IMR-90 (cell line): ENCODE measurements around the gene INTU. TPM values are rescaled to one million over a fixed set of nuclear protein-coding genes. Genes with fewer than 3 reads are reported as not detected.

Experiments used
- ATAC-seq: fragments of 200-7000 bp; cut with Tn5 transposase; 2 replicates; pipeline ENCODE4 v1.9.1; 2020; ENCODE audit warnings: low read depth, mild to moderate bottlenecking, moderate library complexity
- BruUV-seq: library from RNA; stranded (reverse); fragments of 400-500 nt; replicated peaks from 2 replicates; lab custom pipeline; 2021; lab: Mats Ljungman, UMichigan
- CTCF ChIA-PET: fragments of 300-600 bp; formaldehyde crosslinking; extraction: SDS; loops from one replicate; lab custom pipeline; 2021; ENCODE audit warnings: antibody characterized with exemption; lab: Yijun Ruan, JAX
- POLR2A ChIA-PET: fragments of 300-600 bp; sonication (Branson Sonifier 250); formaldehyde crosslinking; loops from one replicate; lab custom pipeline; 2022; ENCODE audit warnings: antibody characterized with exemption; ENCODE audit not compliant: unreplicated experiment; lab: Charles Lee
- DNase-seq: peaks from one replicate; pipeline ENCODE4 v3.0.0; 2013
- H2AFZ ChIP-seq: replicated peaks from 2 replicates; pipeline ENCODE3; 2013; ENCODE audit warnings: low read length, mild to moderate bottlenecking; ENCODE audit not compliant: poor library complexity
- H2AK5ac ChIP-seq: 2 replicates; pipeline ENCODE4 v1.6.1; 2013; ENCODE audit warnings: low read depth, low read length, inconsistent platforms
- H2AK9ac ChIP-seq: replicated peaks from 2 replicates; pipeline ENCODE3; 2013; ENCODE audit warnings: mild to moderate bottlenecking, low read depth, low read length, moderate library complexity; ENCODE audit not compliant: poor library complexity
- H2BK120ac ChIP-seq: 2 replicates; pipeline ENCODE4 v1.6.1; 2013; ENCODE audit warnings: low read depth, low read length, inconsistent platforms
- H2BK15ac ChIP-seq: 3 replicates; pipeline ENCODE4 v1.6.1; 2013; ENCODE audit warnings: low read depth, low read length, inconsistent platforms
- H2BK20ac ChIP-seq: 2 replicates; pipeline ENCODE4 v1.6.1; 2013; ENCODE audit warnings: low read depth, mild to moderate bottlenecking, inconsistent platforms, low read length, moderate library complexity
- H2BK5ac ChIP-seq: 2 replicates; pipeline ENCODE4 v1.6.1; 2013; ENCODE audit warnings: mild to moderate bottlenecking, low read depth, low read length, inconsistent platforms; ENCODE audit not compliant: poor library complexity, severe bottlenecking
- H3K14ac ChIP-seq: replicated peaks from 2 replicates; pipeline ENCODE4 v1.6.1; 2013; ENCODE audit warnings: low read depth, low read length, inconsistent platforms
- H3K18ac ChIP-seq: 2 replicates; pipeline ENCODE4 v1.6.1; 2013; ENCODE audit warnings: low read depth, low read length, control low read depth
- H3K23ac ChIP-seq: 2 replicates; pipeline ENCODE4 v1.6.1; 2013; ENCODE audit warnings: low read depth, low read length, inconsistent platforms
- H3K27ac ChIP-seq: 2 replicates; pipeline ENCODE4 v1.5.1; 2013; ENCODE audit warnings: mild to moderate bottlenecking, control low read depth, low read length; ENCODE audit not compliant: insufficient read depth
- H3K27me3 ChIP-seq: 2 replicates; pipeline ENCODE4 v1.6.1; 2013; ENCODE audit warnings: low read length; ENCODE audit not compliant: control insufficient read depth, insufficient read depth
- H3K36me3 ChIP-seq: 2 replicates; pipeline ENCODE4 v1.6.1; 2013; ENCODE audit warnings: low read length, mixed read lengths; ENCODE audit not compliant: control insufficient read depth, insufficient read depth
- H3K4ac ChIP-seq: 2 replicates; pipeline ENCODE4 v1.6.1; 2013; ENCODE audit warnings: low read depth, low read length, inconsistent platforms
- H3K4me1 ChIP-seq: 2 replicates; pipeline ENCODE4 v1.6.1; 2013; ENCODE audit warnings: low read length, mixed read lengths; ENCODE audit not compliant: control insufficient read depth, insufficient read depth
- H3K4me2 ChIP-seq: 2 replicates; pipeline ENCODE4 v1.6.1; 2013; ENCODE audit warnings: low read depth, mild to moderate bottlenecking, control low read depth, low read length, moderate library complexity
- H3K4me3 ChIP-seq: 2 replicates; pipeline ENCODE4 v1.5.1; 2013; ENCODE audit warnings: low read depth, mild to moderate bottlenecking, control low read depth, low read length, moderate library complexity; ENCODE audit not compliant: insufficient read depth
- H3K56ac ChIP-seq: 2 replicates; pipeline ENCODE4 v1.6.1; 2013; ENCODE audit warnings: low read length, inconsistent platforms; ENCODE audit not compliant: insufficient read depth; ENCODE audit errors: extremely low read depth
- H3K79me1 ChIP-seq, 2 experiments: 2 replicates each; pipeline ENCODE4 v1.6.1; 2013; ENCODE audit warnings: low read length in 2 of 2, inconsistent platforms in 1 of 2, low read depth in 1 of 2
- H3K9ac ChIP-seq: 2 replicates; pipeline ENCODE4 v1.6.1; 2013; ENCODE audit warnings: low read depth, low read length, control low read depth
- H3K9me1 ChIP-seq: 2 replicates; pipeline ENCODE4 v1.6.1; 2013; ENCODE audit warnings: low read length, inconsistent platforms; ENCODE audit not compliant: insufficient read depth
- H3K9me3 ChIP-seq: 2 replicates; pipeline ENCODE4 v1.6.1; 2013; ENCODE audit warnings: low read length; ENCODE audit not compliant: control insufficient read depth, insufficient read depth
- H4K20me1 ChIP-seq: 2 replicates; pipeline ENCODE4 v1.6.1; 2013; ENCODE audit warnings: low read length, inconsistent platforms; ENCODE audit not compliant: insufficient read depth
- H4K5ac ChIP-seq: 2 replicates; pipeline ENCODE4 v1.6.1; 2013; ENCODE audit warnings: mild to moderate bottlenecking, low read depth, low read length, control low read depth
- H4K8ac ChIP-seq, 2 experiments: 2 replicates each; pipeline ENCODE4 v1.6.1; 2013; ENCODE audit warnings: low read depth in 2 of 2, low read length in 2 of 2, control low read depth in 1 of 2, inconsistent platforms in 1 of 2
- H4K91ac ChIP-seq: 2 replicates; pipeline ENCODE4 v1.6.1; 2013; ENCODE audit warnings: low read depth, low read length, inconsistent platforms; ENCODE audit not compliant: insufficient read depth
- BHLHE40 ChIP-seq: fragments of 150-350 bp; IDR thresholded peaks from 2 replicates; pipeline ENCODE4 v1.6.1; 2016; ENCODE audit warnings: mild to moderate bottlenecking, low read depth, low read length
- CEBPB ChIP-seq: IDR thresholded peaks from 2 replicates; pipeline ENCODE4 v1.6.1; 2012; ENCODE audit warnings: low read depth, low read length, improper control_type of control experiment
- CHD1 ChIP-seq: IDR thresholded peaks from 2 replicates; pipeline ENCODE4 v1.6.1; 2012; ENCODE audit warnings: low read depth, low read length, improper control_type of control experiment
- CTCF ChIP-seq: conservative IDR thresholded peaks from 2 replicates; pipeline ENCODE4 v1.5.1; 2012; ENCODE audit warnings: mild to moderate bottlenecking, low read depth, low read length, improper control_type of control experiment
- ELK1 ChIP-seq: fragments of 150-350 bp; IDR thresholded peaks from 2 replicates; pipeline ENCODE4 v1.6.1; 2016; ENCODE audit warnings: low read depth, mild to moderate bottlenecking, low read length, moderate library complexity, borderline replicate concordance
- FOS ChIP-seq: fragments of 150-350 bp; IDR thresholded peaks from 2 replicates; pipeline ENCODE4 v1.6.1; 2016; ENCODE audit warnings: low read depth, low read length
- MAFK ChIP-seq: IDR thresholded peaks from 2 replicates; pipeline ENCODE4 v1.6.1; 2012; ENCODE audit warnings: low read depth, low read length, improper control_type of control experiment
- MAZ ChIP-seq: IDR thresholded peaks from 2 replicates; pipeline ENCODE4 v1.6.1; 2012; ENCODE audit warnings: low read depth, mild to moderate bottlenecking, low read length, improper control_type of control experiment, moderate library complexity, borderline replicate concordance
- MXI1 ChIP-seq: IDR thresholded peaks from 2 replicates; pipeline ENCODE4 v1.6.1; 2012; ENCODE audit warnings: low read depth, mild to moderate bottlenecking, low read length, moderate library complexity, borderline replicate concordance
- POLR2A ChIP-seq: IDR thresholded peaks from 2 replicates; pipeline ENCODE4 v1.6.1; 2012; ENCODE audit warnings: mild to moderate bottlenecking, low read depth, low read length
- RAD21 ChIP-seq: IDR thresholded peaks from 2 replicates; pipeline ENCODE4 v1.6.1; 2012; ENCODE audit warnings: low read length, improper control_type of control experiment
- RCOR1 ChIP-seq: IDR thresholded peaks from 2 replicates; pipeline ENCODE4 v1.6.1; 2012; ENCODE audit warnings: mild to moderate bottlenecking, low read length, improper control_type of control experiment; ENCODE audit not compliant: insufficient replicate concordance
- RFX5 ChIP-seq: IDR thresholded peaks from 2 replicates; pipeline ENCODE4 v1.8.0; 2012; ENCODE audit warnings: low read depth, mild to moderate bottlenecking, low read length, moderate library complexity
- SMC3 ChIP-seq: fragments of 150-350 bp; IDR thresholded peaks from 2 replicates; pipeline ENCODE4 v1.6.1; 2016; ENCODE audit warnings: low read depth, mild to moderate bottlenecking, antibody characterized with exemption, low read length, moderate library complexity
- WGBS, 2 experiments: methylation state at CpG; one replicate each; pipeline versions ENCODE4 v1.1.5 to v1.1.7; 2013; ENCODE audit warnings: missing lambda C conversion rate in 2 of 2; ENCODE audit not compliant: insufficient read length in 1 of 2; ENCODE audit errors: extremely low coverage in 2 of 2; 5-methylcytosine and 5-hydroxymethylcytosine counted together
- dilution Hi-C: fragments of 300-500 bp; cut with HindIII; formaldehyde crosslinking; loops from one replicate; pipeline ENCODE4 v1.14.3; 2018; ENCODE audit warnings: low sequenced_read_pairs; ENCODE audit not compliant: unreplicated experiment
- in situ Hi-C: fragments of 300-500 bp; cut with MboI; formaldehyde crosslinking; loops from 3 replicates; pipeline ENCODE4 v1.14.3; 2019; ENCODE audit warnings: low sequenced_read_pairs, inconsistent platforms, mixed read lengths
- intact Hi-C: fragments of 100-400 bp; cut with micrococcal nuclease; formaldehyde crosslinking; loops from 2 replicates; pipeline ENCODE4 v1.10.0; 2022
- polyA plus RNA-seq, 3 experiments: library from polyadenylated mRNA; depleted of rRNA; stranded (reverse); fragments of >200 nt; gene quantifications; 2 replicates each; pipeline ENCODE4 v1.2.3, GENCODE V29; 2012; ENCODE audit warnings: low replicate concordance in 1 of 3
- total RNA-seq: library from RNA; depleted of rRNA; stranded (reverse); fragments of >200 nt; gene quantifications from 2 replicates; pipeline ENCODE4 v1.2.3, GENCODE V29; 2012

The INTU gene
- total and polyA plus RNA-seq, 2 of the 4 experiments (the other 2 are of a cell fraction), result 6.5 to 10.8 TPM

- no peak for DNase-seq
- no peak overlapping the region for H2BK20ac ChIP-seq
- H3K9me1 ChIP-seq, result no peaks in the 10 kb centered on the region
- no peak overlapping the region for H3K4me2 ChIP-seq
- dilution Hi-C loops, result no loop called here
- H2BK15ac ChIP-seq, result no peak overlapping the region
- no peaks in the 10 kb centered on the region for H3K36me3 ChIP-seq
- H4K20me1 ChIP-seq, result no peaks in the 10 kb centered on the region
- no peaks in the 10 kb centered on the region; the same call in 1 of the 2 replicates for H3K27me3 ChIP-seq
- no peak overlapping the region for H2AK9ac ChIP-seq
- ChIA-PET POLR2A (no interaction called here), CTCF (no interaction called here)
- TF ChIP-seq MAFK (no peak), CHD1 (no peak), SMC3 (no peak), CTCF (no peak), CEBPB (no peak), MXI1 (no peak), MAZ (no peak), RFX5 (no peak), ELK1 (no peak), RAD21 (no peak), BHLHE40 (no peak), POLR2A (no peak), FOS (no peak), RCOR1 (no peak)
- H2BK120ac ChIP-seq, result no peak overlapping the region
- H3K4ac ChIP-seq, result no peak overlapping the region
- ATAC-seq, result no peak
- H4K8ac ChIP-seq, result no peak overlapping the region
- no peaks in the 10 kb centered on the region for H3K9me3 ChIP-seq
- H3K56ac ChIP-seq, result no peak overlapping the region
- no peaks in the 10 kb centered on the region for H3K4me1 ChIP-seq
- H3K79me1 ChIP-seq, result no peaks in the 10 kb centered on the region
- H3K18ac ChIP-seq, result no peak overlapping the region
- H3K4me3 ChIP-seq, result no peak overlapping the region
- intact Hi-C loops, result no loop called here
- in situ Hi-C loops, result no loop called here
- H3K23ac ChIP-seq, result no peak overlapping the region
- H4K5ac ChIP-seq, result no peak overlapping the region
- no peak overlapping the region for H3K14ac ChIP-seq
- no TSS peak for BruUV-seq
- H2AK5ac ChIP-seq, result no peak overlapping the region
- no peak overlapping the region for H2BK5ac ChIP-seq
- no peak overlapping the region for H2AFZ ChIP-seq
- no peak overlapping the region for H3K9ac ChIP-seq
- WGBS, 2 experiments, result no CpG with 5 or more reads among the region's 4 CpGs
- H4K91ac ChIP-seq, result no peak overlapping the region
- no peak overlapping the region for H3K27ac ChIP-seq
These were observed 143.1 kb downstream of the INTU start for GRCh38 chr4:127775843-127776242.
